ENCODE data around the gene LCORL. TPM values are rescaled to one million over a fixed set of nuclear protein-coding genes. Genes with fewer than 3 reads are reported as not detected.

LCORL gene
- total RNA-seq, 1 experiment from 2014 or later: 15.5 TPM

DNA sequence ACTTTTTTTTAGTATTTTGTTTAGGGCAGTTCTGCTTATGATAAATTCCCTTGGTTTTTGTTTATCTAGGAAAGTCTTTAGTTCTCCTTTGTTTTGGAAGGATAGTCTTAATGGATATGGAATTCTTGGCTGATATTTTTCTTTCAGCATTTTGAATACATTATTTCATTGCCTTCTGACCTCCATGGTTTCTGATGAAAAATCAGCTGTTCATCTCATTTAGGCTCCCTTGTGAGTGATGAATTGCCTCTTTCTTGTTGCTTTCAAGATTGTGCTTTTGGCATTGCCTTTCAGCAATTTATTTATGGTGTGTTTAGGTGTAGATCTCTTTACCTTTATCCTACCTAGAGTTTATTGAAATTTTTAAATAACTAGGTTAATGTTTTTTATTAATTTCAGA, 41.5 kb upstream of the LCORL start:
- Histone ChIP-seq H2BK5ac (ENCODE audit: insufficient read length, low read length) (no peak overlapping the region), H2BK120ac (ENCODE audit: low read depth, low read length, poor library complexity, severe bottlenecking) (no peak overlapping the region), H4K8ac (replicated peaks; ENCODE audit: insufficient read length, low read depth, low read length) (no peak overlapping the region), H4K20me1 (ENCODE audit: control insufficient read depth, insufficient read depth, insufficient read length) (no peaks in the 10 kb centered on the region), H3K4ac (ENCODE audit: low read depth, low read length) (no peak overlapping the region), H3K79me1 (ENCODE audit: insufficient read depth, low read depth, low read length, poor library complexity, severe bottlenecking) (no peaks in the 10 kb centered on the region), H3K27ac (ENCODE audit: insufficient read length, low read depth, low read length) (no peak overlapping the region), H3K9me3 (ENCODE audit: control insufficient read depth, low read depth, low read length) (no peaks in the 10 kb centered on the region), H3K14ac (ENCODE audit: insufficient read depth, low read length) (no peak overlapping the region), H3K23ac (ENCODE audit: insufficient read length, low read depth, low read length) (no peak overlapping the region), H2BK20ac (ENCODE audit: low read depth, low read length, poor library complexity, severe bottlenecking) (no peak overlapping the region), H3K4me2 (ENCODE audit: insufficient read depth, insufficient read length, low read length) (no peak overlapping the region), H2AFZ (ENCODE audit: low read length) (no peak overlapping the region), H2BK12ac (ENCODE audit: insufficient read length, low read depth, low read length) (no peak overlapping the region), H4K5ac (ENCODE audit: insufficient read length, low read depth, low read length) (no peak overlapping the region), H3K9ac (ENCODE audit: extremely low read depth, insufficient read length, low read length) (no peak overlapping the region), H3K56ac (ENCODE audit: insufficient read length, low read depth, low read length) (no peak overlapping the region), H3K4me1 (ENCODE audit: insufficient read depth, low read length) (no peaks in the 10 kb centered on the region), H3K27me3 (ENCODE audit: insufficient read depth, low read length) (no peaks in the 10 kb centered on the region), H2BK15ac (ENCODE audit: low read depth, low read length) (no peak overlapping the region), H3T11ph (ENCODE audit: low read length) (no peak overlapping the region), H3K23me2 (ENCODE audit: insufficient read length, low read depth, low read length, poor library complexity, severe bottlenecking) (no peaks in the 10 kb centered on the region), H3K79me2 (ENCODE audit: insufficient read depth, low read length) (no peaks in the 10 kb centered on the region), H4K91ac (ENCODE audit: insufficient read length, low read depth, low read length) (no peak overlapping the region), H2AK5ac (ENCODE audit: insufficient read length, low read length) (no peak overlapping the region), H3K18ac (ENCODE audit: insufficient read length, low read depth, low read length) (no peak overlapping the region)
- no peak for DNase-seq
- TF ChIP-seq, protein P1, sequence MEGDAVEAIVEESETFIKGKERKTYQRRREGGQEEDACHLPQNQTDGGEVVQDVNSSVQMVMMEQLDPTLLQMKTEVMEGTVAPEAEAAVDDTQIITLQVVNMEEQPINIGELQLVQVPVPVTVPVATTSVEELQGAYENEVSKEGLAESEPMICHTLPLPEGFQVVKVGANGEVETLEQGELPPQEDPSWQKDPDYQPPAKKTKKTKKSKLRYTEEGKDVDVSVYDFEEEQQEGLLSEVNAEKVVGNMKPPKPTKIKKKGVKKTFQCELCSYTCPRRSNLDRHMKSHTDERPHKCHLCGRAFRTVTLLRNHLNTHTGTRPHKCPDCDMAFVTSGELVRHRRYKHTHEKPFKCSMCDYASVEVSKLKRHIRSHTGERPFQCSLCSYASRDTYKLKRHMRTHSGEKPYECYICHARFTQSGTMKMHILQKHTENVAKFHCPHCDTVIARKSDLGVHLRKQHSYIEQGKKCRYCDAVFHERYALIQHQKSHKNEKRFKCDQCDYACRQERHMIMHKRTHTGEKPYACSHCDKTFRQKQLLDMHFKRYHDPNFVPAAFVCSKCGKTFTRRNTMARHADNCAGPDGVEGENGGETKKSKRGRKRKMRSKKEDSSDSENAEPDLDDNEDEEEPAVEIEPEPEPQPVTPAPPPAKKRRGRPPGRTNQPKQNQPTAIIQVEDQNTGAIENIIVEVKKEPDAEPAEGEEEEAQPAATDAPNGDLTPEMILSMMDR (conservative IDR thresholded peaks at IDR 0.05): no peak
- Mint-ChIP-seq H3K4me3 (no peak overlapping the region), H3K27me3 (ENCODE audit: low read depth) (peaks cover 1% of the 10 kb centered on the region; the same call in 1 of the 2 replicates), H3K9me3 (peaks cover 10 to 15% of the 10 kb centered on the region in 2 experiments; a peak in 4 of 5 replicates), H3K4me1 (peaks cover 0 to 2% of the 10 kb centered on the region in 2 experiments; a peak in 1 of 4 replicates), H3K36me3 (ENCODE audit: insufficient read depth in 1 of 3, low read depth in 3 of 3) (peaks cover 1 to 11% (median 1%) of the 10 kb centered on the region in 3 experiments; a peak in 3 of 7 replicates), H3K27ac (no peak overlapping the region)

All from H9 (cell line).